Activated naive CD4-positive, alpha-beta T cell treated with anti-CD3 and anti-CD28 coated beads, Interleukin-2, amount 50 U/mL, for 24 hours (primary cell): ENCODE measurements around the gene HERC3.

ENCODE experiments used
- H3K27ac Mint-ChIP-seq: one replicate; pipeline ENCODE4 v1.8.0; 2021; ENCODE audit warnings: mild to moderate bottlenecking, mixed read lengths
- H3K27me3 Mint-ChIP-seq: one replicate; pipeline ENCODE4 v1.8.0; 2021; ENCODE audit warnings: mixed read lengths
- H3K36me3 Mint-ChIP-seq: one replicate; pipeline ENCODE4 v1.8.0; 2021; ENCODE audit warnings: mixed read lengths
- H3K4me1 Mint-ChIP-seq: one replicate; pipeline ENCODE4 v1.8.0; 2021; ENCODE audit warnings: mixed read lengths
- H3K4me3 Mint-ChIP-seq: one replicate; pipeline ENCODE4 v1.8.0; 2021; ENCODE audit warnings: mild to moderate bottlenecking, mixed read lengths
- H3K9me3 Mint-ChIP-seq: one replicate; pipeline ENCODE4 v1.8.0; 2021; ENCODE audit warnings: mixed read lengths

Gene HERC3

GRCh38 chr4:88753658-88754571 is 161.6 kb downstream of the HERC3 start:
- H3K27ac Mint-ChIP-seq = no peak overlapping the region
- H3K9me3 Mint-ChIP-seq = no peaks in the 10 kb centered on the region
- no peak overlapping the region for H3K4me3 Mint-ChIP-seq
- no peaks in the 10 kb centered on the region for H3K4me1 Mint-ChIP-seq
- no peaks in the 10 kb centered on the region for H3K27me3 Mint-ChIP-seq
- peaks cover 6% of the 10 kb centered on the region for H3K36me3 Mint-ChIP-seq

- H3K36me3 Mint-ChIP-seq = peaks cover under 1% of the 10 kb centered on the region
- no peak overlapping the region for H3K4me3 Mint-ChIP-seq
Observed at GRCh38 chr4:88754796-88755195, 162.5 kb downstream of the HERC3 start.

GRCh38 chr4:88755454-88755853 is 163.2 kb downstream of the HERC3 start:
- Mint-ChIP-seq H3K27ac (no peak overlapping the region), H3K27me3 (no peaks in the 10 kb centered on the region), H3K36me3 (no peaks in the 10 kb centered on the region), H3K9me3 (no peaks in the 10 kb centered on the region), H3K4me3 (no peak overlapping the region), H3K4me1 (no peaks in the 10 kb centered on the region)

More at GRCh38 chr4:88754796-88755195, 162.5 kb downstream of the HERC3 start:
- Mint-ChIP-seq H3K27me3 (no peaks in the 10 kb centered on the region), H3K9me3 (no peaks in the 10 kb centered on the region), H3K27ac (no peak overlapping the region), H3K4me1 (no peaks in the 10 kb centered on the region)

GRCh38 chr4:88756149-88756548 is 163.9 kb downstream of the HERC3 start:
- Mint-ChIP-seq H3K27ac (no peak overlapping the region), H3K4me3 (no peak overlapping the region), H3K36me3 (no peaks in the 10 kb centered on the region), H3K4me1 (no peaks in the 10 kb centered on the region), H3K9me3 (no peaks in the 10 kb centered on the region), H3K27me3 (no peaks in the 10 kb centered on the region)

- H3K4me3 Mint-ChIP-seq = no peak overlapping the region
- no peaks in the 10 kb centered on the region for H3K36me3 Mint-ChIP-seq
- H3K4me1 Mint-ChIP-seq = no peaks in the 10 kb centered on the region
- no peaks in the 10 kb centered on the region for H3K9me3 Mint-ChIP-seq
- no peak overlapping the region for H3K27ac Mint-ChIP-seq
- no peaks in the 10 kb centered on the region for H3K27me3 Mint-ChIP-seq
Observed at GRCh38 chr4:88757067-88757466, 164.8 kb downstream of the HERC3 start.

GRCh38 chr4:88757776-88758175 is 165.5 kb downstream of the HERC3 start:
- Mint-ChIP-seq H3K9me3 (no peaks in the 10 kb centered on the region), H3K4me1 (no peaks in the 10 kb centered on the region), H3K27ac (no peak overlapping the region), H3K4me3 (no peak overlapping the region), H3K36me3 (no peaks in the 10 kb centered on the region), H3K27me3 (no peaks in the 10 kb centered on the region)
